Measurements from ENCODE around the gene DGKH.
"Not testable (repeated sequence)": the region's sequence is repeated elsewhere in the genome, so short reads cannot be mapped to it uniquely, and the experiment has no call there.

Gene DGKH

DNA sequence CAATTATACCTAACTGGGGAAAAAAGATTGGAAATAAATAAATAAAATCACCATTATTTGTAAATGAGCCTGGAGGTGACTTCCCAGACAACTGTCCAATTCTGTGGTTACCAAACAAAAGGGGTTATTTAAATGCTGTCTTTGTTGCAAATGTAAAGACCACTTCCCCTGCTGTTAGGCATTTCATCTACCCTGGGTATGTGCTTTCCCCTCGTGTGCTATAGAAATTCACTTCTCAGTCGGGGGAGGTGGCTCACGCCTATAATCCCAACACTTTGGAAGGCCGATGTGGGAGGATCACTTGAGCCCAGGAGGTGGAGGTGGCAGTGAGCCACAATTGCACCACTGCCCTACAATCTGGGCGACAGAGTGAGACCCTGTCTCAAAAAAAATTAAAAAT is 121.6 kb downstream of the DGKH start:
- no peak for DNase-seq (ENCODE audit: low spot score)

DNA sequence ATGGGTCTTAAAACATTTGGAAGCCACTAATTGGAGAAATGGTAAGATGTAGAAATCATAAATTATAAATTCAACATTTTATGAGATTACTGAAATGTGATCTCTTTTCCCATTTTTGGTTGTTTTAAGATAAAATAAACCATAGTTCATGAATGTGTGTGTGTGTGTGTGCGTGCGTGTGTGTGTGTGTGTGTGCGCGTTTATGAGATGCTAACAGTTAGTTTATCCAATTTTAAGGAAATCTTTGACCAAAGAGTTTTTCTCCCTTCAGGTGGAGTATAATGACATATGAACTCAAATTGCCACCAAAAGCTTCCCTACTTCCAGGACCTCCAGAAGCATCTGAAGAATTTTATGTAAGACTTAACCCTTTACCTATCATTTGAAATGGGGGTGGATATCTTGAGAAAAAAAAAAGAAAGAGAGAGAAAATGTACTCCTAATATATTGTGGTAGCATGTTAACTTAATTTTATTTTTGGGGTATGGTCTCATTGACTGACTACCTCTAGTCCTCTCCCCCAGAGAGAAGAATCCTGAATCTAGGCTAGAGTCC is 125.4 kb downstream of the DGKH start:
- DNase-seq (ENCODE audit: low spot score): no peak

DNA sequence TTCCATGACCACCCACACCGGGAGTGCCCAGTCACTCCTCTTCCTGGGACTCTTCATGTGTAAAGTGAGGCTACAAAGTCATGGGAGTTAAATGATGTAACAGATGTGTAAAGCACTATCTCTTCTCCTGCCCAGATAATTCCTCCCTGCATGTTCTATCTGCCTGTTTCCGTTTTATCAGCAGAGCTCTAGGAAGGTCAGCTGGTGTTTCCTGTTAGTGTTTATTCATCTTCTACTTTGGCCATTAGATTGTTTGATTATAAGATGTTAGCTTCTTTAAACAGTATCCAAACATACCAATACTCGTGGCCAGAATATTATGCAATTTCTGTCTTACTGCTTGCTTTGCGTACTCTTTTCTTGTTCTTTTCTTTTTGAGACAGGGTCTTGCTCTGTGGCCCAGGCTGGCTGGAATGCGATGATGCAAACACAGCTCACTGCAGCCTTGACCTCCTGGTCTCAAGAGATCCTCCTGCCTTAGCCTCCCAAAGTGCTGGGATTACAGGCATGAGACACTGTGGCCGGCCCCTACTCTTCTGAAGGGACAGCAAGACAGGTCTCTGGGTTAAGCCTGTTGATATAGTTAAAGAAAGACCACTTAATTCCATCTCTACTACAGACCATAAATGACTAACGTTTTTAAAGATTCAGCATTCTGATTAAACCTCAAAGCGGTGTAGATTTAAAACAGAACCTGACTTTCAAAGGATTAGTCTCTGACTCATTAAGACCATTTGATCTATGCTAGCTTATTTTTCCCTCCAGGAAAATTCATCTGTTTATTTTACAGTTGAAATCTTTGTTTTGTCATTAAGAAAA is 126.1 kb downstream of the DGKH start:
- DNase-seq (ENCODE audit: low spot score): no peak

DNA sequence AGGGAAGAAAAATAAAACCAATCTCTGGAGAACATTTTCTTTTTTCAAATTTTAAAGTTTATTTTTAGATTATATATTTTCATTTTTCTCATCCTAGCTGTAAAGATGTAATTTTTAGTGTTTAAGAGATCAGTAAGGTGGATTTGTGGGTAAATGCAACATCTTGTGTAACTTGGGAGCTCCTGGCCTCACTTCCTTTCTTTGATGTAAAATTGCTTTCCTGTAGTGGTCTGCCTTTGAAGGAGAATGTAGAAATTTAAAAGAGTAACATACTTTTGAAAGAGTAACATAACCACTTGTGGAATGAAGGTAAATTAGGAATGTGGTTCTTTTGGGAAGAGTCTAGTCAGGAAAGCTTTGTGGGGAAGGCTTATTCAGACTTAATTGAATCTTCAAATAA is 127.8 kb downstream of the DGKH start:
- DNase-seq (ENCODE audit: low spot score): no peak

DNA sequence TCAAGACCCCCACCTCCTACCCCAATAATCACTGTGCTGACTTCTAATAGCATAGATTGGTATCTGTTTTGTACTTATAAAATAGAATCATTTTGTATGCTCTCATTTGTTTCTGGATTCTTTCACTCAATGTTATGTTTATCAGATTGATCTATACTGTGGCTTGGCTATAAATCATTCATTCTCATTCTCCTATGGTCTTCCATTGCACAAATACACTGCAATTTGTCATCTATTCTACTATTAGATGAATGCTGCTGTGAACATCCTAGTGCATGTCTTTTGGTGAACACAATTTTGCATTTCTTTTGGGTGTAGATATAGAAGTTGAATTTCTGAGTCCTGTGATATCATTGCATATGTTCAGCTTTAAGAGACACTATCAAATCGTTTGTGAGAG is 128.7 kb downstream of the DGKH start:
- DNase-seq (ENCODE audit: low spot score): no peak

DNA sequence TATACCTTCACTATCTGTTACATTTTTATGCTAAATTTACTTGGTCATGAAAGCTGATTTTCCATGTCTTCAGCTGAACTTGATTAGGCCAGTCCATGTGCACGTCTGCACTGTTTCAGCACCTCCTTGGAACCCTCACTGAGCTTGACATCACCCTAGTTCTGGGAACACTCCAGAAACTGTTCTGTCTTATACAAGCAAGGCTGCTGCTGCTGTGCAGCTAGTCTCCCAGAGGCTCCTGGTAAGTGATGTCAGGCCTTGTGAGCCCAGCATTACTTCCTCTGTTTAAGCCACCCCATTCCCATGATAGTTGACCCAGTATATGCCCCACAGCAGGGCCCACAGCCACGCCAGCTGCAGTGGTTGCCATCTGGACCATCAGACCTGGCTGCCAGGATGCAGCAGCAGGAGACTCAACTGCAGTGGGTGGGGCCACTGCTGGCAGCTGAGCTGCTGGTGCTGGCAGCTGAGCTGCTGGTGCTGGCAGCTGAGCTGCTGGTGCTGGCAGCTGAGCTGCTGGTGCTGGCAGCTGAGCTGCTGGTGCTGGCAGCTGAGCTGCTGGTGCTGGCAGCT is 133.0 kb downstream of the DGKH start:
- DNase-seq (ENCODE audit: low spot score): no peak

DNA sequence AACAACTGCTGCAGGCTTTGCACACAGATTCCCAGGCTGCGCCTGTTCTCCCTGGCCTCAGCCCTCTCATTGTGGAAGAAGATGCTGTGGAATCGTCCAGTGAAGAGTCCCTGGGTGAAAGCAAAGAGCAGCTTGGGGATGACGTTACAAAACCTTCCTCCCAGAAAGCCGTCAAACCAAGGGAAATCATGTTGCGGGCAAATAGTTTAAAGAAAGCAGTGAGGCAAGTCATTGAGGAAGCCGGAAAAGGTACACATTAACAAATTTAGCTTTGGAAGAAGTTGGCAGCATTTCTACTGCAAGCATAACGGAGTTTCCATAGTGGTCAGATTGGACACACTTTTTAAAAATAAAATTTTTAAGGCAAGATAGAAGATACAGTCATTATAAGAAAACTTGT is 140.6 kb downstream of the DGKH start:
- DNase-seq (ENCODE audit: low spot score): no peak

DNA sequence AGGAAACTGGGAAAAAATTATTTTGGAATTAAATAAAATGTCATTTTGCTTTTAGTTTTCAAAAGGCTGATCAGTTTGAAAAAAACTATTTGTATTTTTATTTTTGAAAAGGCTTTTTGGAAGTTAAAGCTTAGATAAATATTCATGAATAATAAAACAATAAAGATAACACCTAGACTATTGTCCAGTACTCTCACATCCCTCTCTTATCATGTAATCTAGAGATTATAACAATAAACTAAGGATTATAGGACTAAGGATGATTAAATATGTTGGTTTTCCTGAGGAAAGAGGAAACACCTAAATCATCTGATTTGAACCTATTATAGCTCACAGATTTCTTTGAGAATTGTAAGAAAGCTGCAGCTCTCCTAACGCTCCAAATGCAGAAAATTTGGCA is 142.1 kb downstream of the DGKH start:
- DNase-seq (ENCODE audit: low spot score): no peak

DNA sequence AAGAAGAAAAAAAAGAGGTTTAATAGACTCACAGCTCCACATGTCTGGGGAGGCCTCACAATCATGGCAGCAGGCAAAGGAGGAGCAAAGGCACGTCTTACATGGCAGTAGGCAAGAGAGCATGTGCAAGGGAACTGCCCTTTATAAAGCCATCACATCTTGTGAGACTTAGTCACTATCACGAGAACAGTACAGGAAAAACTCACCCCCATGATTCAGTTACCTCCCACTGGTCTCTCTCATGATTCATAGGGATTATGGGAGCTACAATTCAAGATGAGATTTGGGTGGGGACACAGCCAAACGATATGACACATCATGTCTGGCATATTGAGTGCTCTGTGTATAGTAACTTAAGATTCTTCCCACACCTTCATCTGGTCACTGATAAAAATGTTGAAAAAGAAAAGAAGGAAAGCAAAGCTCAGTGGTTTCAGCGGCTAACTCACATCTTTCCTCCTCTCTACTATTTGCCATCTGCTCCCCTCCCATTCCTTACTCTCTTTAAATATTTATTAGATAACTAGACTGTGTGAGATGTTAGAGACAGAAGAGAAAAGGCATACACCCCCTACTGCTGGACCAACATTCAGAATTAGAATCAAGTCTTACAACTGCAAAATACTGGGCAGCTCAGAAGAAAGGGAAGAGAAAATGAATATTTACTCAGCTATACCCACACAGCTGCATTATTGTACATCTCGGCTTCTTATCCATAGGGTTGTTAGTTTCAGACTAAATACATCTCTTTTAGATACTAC is 163.4 kb downstream of the DGKH start:
- no peak for DNase-seq (ENCODE audit: low spot score)

DNA sequence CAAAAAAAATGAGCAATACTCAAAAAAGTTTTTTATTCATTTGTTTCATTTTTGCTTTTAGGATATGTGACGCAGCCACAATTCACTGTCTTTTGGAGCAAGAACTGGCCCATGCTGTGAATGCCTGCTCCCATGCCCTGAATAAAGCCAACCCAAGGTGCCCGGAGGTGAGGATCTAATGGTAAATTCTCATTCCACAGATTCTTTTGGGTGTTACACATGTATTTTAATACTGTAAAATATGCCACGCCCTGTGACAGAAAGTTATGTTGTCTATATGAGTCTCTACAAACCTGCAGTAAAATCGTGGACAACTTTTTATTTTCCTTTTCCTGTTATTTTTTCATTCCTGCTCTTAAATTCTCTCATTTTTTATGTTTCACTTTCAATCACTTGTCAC is 166.0 kb downstream of the DGKH start:
- no peak for DNase-seq (ENCODE audit: low spot score)

DNA sequence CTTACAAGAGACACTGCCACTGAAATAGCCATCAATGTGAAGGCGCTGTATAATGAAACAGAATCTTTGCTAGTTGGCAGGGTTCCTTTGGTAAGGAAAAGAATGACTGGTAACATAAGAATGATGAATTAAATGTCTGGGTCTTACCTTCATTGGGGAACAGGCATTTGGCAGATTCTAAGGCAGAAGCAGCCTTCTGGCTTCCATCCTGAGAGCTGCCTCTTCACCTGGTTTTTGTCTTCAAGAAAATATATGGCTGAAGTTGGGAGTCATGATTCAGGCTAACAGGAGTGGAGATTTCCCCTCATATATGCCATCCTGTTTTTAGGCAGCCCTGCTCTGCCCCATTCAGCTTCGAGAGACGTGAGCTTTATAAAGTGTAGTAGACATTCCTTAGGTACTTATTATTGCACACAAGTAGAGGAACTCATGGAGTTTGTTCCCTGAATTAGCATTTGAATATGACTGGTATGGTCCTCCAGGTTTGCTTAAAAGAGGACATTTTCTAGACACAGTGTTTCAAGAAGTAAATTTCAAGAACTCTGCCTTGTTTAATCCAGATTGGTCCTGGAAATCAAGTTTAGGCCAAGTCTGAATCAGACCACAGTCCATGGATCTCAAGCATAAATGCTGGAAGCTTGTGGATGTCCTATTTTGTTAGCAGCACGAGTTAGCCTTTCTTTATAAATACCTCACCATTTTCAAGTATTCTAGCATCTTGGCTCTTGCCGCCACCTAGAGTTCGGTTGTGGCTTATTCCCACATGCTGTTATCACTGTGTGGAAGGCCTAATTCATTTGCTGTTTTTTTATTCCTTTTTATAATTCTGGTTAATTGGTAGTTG is 167.4 kb downstream of the DGKH start:
- DNase-seq (ENCODE audit: low spot score): no peak

DNA sequence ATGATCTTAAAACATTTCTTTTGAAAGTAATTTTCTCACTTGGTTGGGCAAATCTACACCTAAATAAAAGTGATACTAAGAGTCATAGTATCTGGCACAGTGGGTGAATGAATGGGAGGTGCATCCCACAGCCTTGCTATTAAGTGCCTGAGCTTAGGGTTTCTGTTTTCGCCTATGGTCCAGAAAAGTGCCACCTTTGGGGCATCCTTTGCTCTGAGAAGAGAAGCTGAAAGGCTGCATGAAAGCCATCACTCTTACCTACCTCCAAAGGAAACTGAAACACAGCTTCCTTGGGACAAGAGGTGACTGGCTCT is 167.9 kb downstream of the DGKH start:
- DNase-seq (ENCODE audit: low spot score): no peak

DNA sequence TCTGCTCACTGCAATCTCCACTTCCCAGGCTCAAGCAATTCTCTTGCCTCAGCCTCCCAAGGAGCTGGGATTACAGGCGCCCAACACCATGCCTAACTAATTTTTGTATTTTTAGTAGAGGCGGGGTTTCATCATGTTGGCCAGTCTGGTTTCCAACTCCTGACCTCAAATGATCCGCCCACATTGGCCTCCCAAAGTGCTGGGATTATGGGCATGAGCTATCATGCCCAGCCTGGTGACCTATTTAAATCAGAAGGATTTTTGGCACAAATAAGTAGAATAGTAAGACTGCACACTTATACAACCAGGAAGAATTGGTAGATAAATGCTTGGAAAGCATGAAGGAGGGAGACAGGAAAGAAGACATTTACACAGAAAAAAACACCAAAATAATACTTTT is 170.1 kb downstream of the DGKH start:
- no peak for DNase-seq (ENCODE audit: low spot score)

DNA sequence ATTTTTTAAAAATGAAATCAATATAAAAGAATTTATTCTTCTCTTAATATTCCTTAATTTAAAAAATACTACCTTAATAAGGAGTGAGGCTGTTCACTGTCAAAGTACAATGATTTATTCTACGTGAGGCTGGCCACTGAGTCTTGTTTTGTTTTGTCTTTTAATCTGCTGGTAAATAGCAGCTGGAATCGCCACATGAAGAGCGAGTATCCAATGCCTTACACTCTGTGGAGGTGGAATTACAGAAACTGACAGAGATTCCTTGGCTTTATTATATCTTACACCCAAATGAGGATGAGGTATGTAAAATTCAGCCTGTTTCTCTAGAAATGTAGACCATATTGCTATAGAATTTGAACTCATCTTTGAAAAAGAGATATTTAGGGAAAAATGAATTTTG is 170.6 kb downstream of the DGKH start:
- DNase-seq (ENCODE audit: low spot score): no peak

DNA sequence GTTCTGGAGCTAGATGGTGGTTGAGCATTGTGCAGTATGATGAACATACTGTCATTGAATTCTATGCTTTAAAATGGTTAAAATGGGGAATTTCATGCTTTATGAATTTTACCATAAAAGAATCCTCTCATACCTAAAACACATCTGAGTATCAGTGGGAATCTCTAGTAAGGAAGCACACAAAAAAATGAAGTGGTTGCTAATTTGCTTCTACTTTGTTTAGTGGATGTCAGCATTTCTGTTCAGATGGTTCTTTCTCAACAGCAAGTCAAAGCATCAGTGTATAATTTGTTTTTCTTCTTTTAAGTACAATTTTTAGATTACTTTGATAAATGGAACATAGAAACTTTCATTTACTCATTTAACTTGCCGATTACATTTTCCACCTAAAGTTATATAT is 171.4 kb downstream of the DGKH start:
- no peak for DNase-seq (ENCODE audit: low spot score)

DNA sequence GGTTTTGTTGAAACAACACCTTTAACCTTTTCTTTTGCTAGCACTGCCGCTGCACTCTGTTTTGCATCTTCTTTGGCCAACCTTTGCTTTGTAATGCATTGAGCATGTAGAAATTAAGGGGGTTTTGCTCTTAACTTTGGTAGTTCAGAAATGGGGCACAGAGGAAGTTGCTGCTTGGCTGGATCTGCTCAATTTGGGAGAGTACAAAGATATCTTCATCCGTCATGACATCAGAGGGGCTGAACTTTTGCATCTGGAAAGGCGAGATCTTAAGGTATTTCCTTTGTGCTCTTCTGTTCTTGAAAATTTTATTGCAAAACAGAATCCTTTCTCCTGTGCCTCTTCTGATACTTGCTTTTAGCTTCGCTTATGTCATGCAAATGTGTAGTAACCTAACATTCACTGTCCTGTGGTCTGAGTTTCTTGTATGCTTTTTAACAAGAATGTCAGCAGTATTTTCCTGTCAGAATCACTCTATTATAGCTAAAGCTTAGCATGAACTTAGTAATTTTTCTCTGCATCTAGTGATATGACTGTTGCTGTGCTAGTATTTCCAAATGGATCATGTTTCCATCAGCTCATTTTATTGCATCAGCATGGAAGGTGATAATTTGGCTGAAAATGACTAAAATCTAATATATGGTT is 172.8 kb downstream of the DGKH start:
- DNase-seq (ENCODE audit: low spot score): no peak

DNA sequence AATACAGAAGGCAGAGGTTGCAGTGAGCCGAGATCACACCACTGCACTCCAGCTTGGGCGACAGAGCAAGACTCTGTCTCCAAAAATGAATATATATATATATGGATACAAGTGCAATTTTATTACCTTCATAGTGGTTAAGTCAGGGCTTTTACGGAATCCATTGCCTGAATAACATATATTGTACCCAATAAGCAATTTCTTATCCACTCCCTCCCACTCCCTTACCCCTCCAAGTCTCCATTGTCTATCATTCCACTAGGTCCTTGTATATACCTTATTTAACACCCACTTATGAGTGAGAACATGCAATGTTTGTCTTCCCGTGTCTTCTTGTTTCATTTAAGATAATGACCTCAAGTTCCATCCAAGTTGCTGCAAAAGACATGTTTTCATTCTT is 175.2 kb downstream of the DGKH start:
- DNase-seq (ENCODE audit: low spot score): no peak

DNA sequence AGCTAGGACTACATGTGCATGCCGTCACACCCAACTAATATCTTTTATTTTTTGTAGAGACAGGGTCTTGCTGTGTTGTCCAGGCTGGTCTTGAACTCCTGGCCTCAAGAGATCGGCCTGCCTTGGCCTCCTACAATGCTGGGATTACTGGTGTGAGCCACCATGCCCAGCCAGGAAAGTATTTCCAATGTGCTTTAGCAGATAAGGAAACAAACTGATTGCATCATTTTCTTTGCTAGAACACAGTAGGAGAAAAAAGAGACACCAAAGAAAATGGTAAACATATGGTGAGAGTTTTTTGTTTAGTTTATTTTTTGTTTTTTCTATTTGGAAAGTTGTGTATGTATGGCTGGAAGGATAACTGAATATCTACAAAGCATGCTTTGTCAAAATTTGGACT is 176.6 kb downstream of the DGKH start:
- no peak for DNase-seq (ENCODE audit: low spot score)

DNA sequence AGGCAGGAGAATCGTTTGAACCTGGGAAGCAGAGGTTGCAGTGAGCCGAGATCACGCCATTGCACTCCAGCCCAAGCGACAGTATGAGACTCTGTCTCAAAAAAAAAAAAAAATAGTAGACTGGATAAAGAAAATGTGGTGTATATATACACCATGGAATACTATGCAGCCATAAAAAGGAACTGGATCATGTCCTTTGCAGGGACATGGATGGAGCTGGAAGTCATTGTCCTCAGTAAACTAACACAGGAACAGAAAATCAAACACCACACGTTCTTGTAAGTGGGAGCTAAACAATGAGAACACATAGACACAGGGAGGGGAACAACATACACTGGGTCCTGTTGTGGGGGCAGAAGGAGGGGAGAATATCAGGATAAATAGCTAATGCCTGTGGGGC is 178.3 kb downstream of the DGKH start:
- DNase-seq (ENCODE audit: low spot score): not testable (repeated sequence)

DNA sequence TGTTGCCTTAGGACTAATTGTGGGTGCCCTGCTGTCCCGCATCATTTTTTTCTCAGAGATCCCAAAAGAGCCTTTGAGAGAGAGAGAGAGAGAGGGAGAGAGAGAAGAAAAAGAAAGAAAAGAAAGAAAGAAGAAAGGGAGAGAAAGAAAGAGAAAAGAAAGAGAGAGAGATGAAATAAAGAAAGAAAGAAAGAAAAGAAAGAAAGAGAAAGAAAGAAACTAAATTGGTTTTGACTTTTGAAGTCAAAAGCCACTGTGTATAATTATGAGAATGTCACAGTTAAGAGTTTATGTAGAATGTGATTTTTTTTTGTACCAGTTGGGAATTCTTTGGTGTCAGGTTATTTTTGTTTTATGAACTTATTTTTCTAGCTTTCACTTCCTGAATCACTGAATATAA is 180.1 kb downstream of the DGKH start:
- no peak for DNase-seq (ENCODE audit: low spot score)

DNA sequence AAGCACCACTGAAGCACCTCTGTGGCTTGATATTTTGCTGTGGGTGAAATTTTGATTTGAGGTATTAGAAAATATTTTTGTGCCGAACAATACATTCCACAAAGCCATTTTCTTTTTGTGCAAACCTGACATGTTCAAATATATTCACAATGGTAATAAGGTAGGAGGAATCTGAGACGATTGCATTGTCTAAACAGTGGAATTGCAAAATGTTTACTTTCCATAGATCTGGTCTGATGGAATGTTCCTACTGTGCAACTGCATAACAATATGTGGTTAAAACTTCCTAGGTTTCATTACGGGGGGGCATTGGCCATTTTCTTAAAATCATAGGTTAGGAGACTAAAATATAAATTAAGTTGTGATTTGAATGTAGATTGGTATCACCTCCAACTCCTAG is 180.8 kb downstream of the DGKH start:
- DNase-seq (ENCODE audit: low spot score): no peak

DNA sequence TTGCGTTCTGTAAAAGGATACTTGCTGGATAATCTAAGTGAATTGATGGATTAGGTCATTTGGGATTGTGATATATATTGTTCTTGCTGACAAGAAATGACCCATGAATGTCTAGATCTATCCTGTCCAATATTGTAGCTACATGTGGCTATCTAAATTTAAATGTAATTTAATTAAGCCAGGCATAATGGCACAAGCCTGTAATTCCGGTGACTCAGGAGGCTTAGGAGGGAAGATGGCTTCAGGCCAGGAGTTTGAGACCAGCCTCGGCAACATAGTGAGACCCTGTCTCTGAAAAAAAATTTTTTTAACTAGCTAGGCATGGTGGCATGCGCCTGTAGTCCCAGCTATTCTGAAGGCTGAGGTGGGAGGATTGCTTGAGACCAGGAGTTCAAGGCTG is 184.2 kb downstream of the DGKH start:
- DNase-seq (ENCODE audit: low spot score): no peak
